LoVo (cell line): Measurements from ENCODE around the gene DNAJB4.
"Not testable (repeated sequence)": the region's sequence is repeated elsewhere in the genome, so short reads cannot be mapped to it uniquely, and the experiment has no call there.

Experiments used
- DNase-seq: peaks from one replicate; pipeline ENCODE4 v3.0.0-alpha.2; 2016; ENCODE audit warnings: low spot score

Gene DNAJB4

DNA sequence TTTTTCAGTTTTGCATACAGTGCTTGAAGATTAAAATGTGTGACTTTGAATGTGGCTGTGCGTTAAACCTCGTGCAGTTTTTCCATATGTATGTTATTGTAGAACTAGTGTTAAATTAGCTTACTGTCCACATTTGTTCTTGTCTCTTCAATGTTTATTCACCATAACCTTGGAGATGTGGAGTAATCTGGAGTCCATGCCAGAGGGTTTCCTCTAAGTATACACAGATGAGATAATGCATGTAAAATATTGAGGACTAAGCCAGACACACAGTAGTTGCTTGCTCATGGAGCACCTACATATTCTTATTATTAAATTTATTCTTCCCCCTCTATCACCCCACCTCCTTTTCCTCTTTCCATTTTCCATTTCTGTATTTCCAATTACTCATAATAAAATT is 33.3 kb downstream of the DNAJB4 start:
- no peak for DNase-seq

DNA sequence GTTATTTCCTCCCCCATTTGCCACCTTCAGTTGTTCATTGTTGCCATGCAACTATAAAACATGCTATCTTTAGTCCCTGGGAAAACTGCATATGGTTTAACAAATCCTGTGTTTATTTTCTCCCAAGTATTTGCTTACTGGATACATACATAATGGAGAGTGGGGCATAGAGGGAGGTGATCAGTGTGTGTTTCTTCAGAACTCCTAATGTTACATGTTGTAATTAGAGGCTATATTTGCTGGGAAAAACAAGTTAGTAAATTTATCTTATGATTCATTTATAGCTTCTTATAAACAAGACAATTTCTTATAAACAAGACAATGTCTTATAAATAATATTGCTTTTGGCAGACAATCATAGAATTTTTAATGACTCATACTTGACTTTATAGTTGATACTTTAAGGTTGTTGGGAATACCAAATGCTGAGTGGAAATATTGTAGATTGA is 33.8 kb downstream of the DNAJB4 start:
- peak; percentile 9 for DNase-seq

DNA sequence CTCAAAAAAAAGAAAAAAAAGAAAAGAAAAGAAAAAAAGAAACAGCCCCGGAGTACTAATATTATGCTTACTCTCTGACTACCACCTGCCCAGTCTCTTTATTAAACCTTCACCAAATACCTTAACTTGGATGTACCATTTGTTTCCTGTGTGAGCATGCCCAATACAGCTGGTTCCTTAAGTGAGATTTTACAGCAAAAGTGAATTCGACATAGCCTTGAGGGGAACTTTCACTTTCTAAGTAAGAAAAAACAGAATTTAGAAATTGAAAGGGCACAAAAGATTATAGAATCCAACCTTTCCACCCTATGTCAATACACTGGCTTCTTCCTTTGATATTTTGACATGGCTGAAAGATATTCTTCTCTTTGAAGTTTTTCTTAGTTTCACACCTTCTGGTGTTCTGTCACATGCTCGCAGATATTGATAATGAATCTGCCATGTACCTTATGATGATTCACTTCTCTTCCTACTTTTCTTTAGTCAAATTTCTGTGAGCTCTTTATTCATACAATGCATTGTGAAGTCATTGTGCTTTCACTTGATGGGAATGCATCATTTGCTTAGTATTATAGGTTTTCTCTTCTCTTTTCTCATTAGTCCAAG is 35.8 kb downstream of the DNAJB4 start:
- DNase-seq = no peak

DNA sequence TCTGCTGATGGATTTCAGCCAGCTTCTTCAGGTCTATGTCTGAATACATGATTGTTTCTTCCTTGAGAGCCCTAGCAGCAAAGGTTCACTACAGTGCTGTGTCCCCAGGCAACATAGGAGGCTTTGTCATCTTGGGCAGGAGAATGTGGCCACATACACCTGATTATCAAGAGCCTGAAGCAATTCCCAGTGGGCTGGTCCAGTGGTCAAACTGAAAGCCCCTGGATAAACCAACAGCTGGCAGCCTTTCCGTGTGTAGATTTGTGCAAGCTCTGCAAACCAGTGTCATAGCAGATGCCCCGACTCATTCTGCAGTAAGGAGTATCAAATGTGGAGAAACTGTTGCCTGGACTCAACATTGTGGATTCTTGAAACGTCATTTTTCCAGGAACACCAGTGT is 38.7 kb downstream of the DNAJB4 start:
- no peak for DNase-seq

DNA sequence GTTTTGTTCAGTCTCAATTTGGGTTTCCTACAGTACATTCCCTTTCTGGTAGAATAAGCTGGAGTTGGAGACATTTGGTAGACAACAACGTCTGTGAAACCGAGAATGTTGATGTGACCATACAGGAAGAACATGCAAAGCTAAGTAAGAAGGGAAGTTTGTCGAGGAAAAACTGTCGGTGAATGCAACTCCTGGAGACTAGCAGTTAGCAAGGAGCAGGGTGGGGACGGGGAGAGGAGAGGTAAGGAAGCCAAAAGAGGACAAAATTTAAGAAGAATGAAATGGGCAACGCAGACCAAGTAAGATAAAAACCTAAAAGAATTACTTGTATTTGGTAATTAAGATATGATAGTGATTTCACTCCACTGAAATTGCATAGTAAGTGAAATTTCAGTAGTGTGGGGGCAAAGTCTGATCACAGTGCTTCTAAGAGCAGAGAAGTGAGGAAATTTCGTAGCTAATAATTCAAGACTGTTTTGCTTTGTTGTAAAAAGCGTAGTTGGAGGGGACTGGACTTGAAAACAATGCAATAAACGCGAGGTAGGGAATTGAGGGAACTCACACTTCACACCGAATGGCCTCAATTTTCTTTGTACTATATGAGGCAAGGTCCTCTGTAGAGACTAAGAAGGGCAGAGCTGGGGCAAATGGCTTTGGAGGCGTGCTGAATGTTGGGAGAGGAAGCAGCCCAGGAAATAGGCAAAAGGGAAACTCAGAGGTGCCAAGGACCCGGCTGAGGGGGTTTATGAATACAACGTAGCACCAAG is 40.2 kb downstream of the DNAJB4 start:
- DNase-seq = no peak

DNA sequence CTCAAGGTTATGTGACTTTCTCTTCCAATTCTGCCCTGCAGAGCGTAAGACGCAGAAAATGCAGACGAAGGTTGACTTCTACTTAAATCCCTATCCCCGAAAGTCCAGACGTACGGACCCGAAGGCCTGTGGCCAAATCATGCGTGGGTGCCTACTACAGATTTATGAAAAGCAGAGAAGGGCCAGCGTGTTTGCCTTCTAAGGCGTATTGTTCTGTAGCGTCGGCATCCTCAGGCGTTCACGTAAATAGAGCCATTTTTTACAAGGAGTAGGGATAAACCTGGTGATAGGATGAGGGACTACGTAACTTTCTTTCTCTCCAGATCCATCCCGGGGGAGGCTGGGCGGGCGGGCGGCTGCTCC is 40.8 kb downstream of the DNAJB4 start:
- no peak for DNase-seq

DNA sequence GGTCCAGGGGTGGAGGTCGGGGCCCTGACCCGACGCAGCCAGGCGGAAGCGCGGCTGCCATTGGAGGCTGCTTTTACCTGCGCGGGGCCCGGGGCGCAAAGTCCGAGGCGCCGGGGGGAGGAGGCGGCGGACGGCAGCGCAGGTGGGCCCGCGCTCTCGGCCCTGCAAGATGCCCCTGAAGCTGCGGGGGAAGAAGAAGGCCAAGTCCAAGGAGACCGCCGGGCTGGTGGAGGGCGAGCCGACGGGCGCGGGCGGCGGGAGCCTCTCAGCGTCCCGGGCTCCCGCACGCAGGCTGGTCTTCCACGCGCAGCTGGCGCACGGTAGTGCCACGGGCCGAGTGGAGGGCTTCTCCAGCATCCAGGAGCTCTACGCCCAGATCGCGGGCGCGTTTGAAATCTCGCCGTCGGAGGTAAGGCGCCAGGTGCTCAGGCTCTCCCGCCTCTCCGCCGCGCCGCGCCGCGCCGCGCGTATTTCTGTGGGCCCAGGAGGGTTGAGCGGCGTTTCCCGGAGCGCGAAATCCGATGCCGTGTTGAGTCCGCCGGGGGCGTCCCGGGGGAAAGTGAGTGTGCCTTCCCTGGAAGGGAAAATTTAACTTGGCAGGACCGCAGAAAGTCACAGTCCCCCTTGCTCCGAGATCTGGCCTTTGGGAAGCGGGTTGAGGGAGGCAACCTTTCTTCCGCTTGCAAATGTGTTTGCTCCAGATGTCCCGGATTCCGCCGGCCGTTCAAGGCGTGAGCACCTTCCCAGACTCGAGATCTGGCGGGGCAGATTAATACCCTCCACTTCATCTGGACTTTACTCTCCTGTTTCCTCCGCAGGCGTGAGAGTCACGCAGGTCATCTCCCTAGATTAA is 41.4 kb downstream of the DNAJB4 start, which contains the start of gene GIPC2:
Gene GIPC2 (plus strand): TSS at position 41 of the 853 bp plus-strand sequence. CDS start 129 bp downstream, at position 170.
- DNase-seq = peak; percentile 43

DNA sequence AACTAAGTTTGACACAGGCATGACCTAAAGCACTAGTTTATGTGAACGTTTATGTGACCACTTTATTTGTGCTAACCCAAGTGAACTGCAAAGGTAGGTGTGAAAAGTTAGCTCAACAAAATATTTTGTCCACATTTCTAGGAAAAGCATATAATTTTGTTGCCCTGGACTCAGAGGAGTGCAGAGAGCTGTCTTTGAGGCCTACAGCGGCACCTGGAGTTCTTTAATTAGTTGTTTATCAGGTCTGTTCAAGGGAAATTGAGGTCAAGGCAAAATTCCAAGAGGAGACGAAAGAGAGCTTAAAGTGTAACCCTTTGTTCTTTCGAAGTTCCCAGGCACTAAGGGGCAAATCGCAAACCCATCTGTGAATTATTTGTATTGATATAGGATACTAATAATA is 42.4 kb downstream of the DNAJB4 start:
- DNase-seq = no peak

DNA sequence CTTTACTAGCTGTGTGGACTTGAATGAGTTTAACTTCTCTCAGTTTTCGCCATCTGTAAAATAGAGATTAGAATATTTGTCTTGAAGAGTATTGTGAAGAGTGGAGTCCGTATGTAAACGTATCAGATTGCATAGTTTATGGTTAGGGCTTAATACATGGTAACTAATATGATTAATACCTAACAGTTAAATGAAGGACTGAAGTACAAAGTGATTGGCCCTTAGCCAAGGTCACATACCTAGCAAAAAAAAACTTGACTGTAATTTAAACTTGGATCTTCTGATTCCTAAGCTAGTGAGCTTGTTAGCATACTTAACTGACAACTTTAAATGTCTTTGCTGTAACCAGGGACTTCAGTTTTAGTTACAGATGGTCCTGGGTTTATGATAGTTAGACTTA is 42.9 kb downstream of the DNAJB4 start:
- no peak for DNase-seq

DNA sequence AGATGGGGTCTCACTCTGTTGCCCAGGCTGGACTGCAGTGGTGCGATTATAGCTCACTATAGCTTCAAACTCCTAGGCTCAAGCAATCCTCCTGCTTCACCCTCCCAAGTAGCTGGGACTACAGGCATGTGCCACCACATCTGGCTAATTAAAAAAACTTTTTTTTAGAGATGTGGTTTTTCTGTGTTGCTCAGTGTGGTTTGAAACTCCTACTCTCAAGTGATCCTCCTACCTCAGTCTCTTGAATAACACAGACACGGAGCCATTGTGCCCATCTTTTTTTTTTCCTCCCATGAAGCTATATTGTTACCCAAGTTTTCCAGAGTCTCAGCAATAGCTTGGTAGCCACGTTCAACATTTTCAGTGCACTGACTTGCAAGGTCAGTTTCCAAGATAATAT is 43.7 kb downstream of the DNAJB4 start:
- no peak for DNase-seq

DNA sequence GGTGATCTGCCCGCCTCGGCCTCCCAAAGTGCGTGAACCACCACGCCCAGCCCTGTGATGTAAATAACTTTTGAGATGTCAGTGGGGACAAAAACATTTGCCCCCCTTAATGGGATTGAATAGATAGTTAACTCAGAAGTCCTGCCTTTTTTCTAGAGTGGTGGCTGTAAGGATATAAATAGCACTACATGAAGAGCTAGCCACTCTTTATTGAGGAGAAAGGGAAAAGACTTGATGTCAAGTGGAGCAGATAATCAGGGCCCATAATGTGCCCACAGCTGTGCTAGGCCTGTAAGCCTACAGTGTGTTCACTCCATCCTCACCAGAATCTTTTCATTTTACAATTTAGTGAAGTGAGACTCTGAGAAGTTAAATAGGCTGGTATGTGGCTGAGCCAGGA is 44.7 kb downstream of the DNAJB4 start:
- DNase-seq = no peak

DNA sequence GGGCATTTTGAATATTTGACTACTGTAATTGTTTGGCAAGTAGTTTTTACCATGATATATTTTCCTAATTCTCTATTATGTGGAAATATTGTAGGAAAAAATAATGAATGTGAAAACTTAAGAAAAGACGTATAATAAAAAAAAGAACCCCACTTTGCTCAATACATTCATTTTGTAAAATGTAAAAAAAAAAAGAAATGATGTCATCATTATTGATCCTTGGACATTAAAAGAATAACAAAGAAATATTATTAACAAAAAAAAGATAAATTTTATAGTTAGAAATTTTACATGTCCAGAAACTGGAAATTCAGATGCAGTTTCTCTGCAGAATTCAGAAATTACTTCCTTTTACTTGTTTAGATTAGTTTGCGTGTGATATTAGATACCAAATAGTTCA is 46.3 kb downstream of the DNAJB4 start:
- DNase-seq = no peak

DNA sequence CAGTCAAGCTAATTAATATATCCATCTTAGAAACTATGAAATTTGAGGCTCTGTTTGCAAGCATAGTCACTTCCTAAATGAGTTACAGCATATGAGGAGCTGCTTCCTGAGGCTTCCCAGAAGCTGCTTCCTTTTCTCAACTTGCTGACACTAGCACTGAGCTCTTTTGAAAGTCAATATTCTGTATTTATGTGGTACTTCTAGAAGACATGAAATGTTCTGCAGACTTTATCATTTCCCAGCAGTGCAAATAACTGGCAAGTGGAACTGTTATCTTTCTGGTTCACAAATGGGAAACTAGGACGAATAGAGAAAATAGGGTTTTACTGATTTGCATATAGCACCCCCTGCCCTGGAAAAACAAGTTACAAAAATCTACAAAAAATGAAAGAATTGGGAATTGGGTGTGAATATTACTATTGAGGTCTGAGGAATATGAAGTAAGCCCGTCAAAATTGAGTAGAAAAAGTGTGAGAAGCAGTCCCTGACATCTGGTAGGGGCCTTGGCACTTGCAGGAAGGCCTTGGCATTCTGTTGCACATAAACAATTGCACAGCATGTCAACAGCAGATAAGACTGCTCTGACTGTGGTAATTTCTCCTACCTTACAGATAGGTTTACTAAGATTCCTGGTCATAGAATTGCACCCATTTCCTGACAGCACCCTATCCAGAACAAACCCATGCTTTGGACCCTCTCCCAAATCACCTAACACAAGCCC is 48.1 kb downstream of the DNAJB4 start:
- no peak for DNase-seq

DNA sequence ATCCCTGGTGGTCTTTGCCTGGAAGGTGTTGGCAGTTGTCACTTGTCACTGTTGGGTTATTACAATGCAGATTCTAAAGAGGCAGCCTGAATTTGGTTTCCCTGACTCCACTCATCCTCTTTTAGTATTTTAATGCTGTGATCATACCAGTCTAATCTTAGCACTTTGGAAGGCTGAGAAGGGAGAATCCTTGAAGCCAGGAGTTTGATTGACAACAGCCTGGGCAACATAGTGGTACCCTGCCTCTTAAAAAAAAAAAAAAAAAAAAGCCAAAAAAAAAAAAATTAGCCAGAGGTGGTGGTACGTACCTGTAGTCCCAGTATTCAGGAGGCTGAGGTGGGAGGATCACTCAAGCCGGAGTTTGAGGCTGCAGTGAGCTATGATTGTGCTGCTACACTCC is 48.8 kb downstream of the DNAJB4 start:
- no peak for DNase-seq

DNA sequence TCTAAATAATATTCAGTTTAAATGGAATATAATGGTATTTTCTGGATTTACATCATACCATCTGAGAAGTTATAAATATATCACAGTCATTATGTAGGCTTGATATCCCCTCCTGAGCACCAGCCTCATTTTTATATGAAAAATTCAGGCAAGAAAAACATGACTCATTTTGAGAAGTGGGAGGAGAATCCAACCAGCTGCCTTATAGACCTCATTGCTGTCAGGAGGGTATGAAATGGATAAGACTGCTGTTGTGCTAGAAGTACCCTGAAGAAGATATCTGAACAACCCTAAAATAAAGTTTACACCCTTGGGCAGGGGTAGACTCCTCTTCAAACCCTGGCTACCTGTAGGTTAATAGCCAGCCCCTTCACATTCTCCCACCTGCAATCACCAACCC is 49.8 kb downstream of the DNAJB4 start:
- DNase-seq = no peak

DNA sequence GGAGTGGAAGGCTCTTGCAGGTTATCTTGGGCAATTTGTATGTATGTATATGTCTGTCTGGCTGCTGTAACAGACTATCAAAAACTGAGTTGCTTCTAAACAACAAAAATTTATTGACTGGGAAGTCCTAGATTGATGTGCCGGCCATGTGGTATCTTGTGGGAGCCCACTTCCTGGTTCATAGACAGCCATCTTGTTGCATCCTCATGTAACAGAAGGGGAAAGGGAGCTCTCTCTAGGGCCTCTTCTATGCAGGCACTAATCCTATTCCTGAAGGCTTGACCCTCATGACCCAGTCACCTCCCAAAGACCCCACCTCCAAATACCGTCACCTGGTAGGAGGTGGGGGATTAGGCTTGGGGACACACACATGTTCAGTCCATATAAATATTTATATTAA is 50.2 kb downstream of the DNAJB4 start:
- no peak for DNase-seq

DNA sequence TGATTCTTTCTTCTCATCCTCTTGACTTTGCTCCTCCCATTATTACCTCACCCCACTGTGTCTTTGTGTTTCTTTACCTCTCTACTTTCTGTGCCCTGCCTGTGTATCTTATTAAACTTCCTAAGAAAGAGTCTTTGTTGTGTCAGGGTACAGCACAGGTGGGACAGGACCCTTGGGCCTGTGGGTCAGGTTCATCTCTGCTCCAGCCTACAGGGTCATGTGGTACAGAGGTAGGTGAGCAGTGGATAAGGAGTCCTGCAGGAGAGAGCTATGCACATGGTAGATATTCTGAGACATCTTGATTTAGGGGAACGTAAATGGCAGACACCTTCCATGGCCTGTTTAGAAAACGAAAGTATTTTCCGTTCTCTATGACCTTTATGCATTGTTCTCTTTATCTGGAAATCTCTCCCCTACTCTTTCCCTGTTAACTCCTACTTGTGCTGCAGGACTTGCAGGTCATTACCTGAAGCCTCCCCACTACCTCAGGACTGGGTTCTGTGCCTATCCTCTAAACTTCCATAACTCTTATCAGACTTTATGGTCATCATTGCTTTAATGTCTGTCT is 50.9 kb downstream of the DNAJB4 start:
- DNase-seq = no peak

DNA sequence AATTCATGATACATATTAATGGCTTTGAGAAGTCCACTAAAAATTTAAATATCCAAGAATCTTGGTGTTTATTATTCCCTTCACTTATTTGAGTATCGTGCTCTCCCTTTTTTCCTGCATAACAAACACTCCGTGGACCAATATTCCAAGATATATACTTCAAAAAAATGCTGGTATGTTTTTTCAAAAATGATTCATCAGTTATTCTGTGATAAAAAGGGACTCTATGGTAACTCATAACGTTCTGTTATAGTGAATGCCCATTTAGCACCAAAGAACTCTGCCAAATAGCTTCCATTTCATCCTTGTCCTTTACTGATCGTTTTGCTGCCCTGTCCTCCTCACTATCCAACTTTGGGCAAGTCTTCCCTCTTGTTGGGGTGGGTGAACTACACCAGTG is 53.9 kb downstream of the DNAJB4 start:
- DNase-seq = no peak

DNA sequence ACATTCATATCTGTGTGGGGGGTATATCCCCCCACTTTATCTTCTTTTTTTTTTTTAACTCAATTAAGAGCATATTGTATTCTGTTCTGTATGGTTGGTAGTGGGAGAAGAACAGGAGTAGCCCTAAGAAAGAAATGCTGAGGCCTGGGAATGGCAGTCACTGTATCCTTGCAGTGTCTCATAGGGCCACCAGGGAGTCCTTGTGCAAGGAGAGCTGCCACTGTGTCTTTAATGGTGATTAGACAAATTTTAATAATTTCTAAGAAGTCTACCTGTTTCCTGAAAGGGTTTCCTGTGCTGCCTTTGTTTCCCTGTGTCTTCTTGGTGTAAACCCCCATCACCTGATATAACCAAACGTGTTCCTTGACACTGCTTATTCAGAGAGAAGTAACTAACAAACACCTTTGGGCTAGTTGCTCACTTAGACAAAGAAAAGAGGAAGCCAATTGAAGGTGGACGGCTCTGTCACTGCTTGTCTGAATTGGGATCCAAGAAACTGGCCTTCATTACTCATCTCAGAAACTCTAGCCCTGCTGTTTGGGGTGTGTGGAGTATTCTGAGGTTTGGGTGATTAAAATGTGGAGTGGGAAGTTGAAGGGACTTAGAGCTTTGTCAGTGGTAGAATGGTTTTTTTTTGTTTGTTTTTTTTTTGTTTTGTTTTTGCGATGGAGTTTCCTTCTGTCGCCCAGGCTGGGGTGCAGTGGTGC is 56.3 kb downstream of the DNAJB4 start:
- DNase-seq = no peak

DNA sequence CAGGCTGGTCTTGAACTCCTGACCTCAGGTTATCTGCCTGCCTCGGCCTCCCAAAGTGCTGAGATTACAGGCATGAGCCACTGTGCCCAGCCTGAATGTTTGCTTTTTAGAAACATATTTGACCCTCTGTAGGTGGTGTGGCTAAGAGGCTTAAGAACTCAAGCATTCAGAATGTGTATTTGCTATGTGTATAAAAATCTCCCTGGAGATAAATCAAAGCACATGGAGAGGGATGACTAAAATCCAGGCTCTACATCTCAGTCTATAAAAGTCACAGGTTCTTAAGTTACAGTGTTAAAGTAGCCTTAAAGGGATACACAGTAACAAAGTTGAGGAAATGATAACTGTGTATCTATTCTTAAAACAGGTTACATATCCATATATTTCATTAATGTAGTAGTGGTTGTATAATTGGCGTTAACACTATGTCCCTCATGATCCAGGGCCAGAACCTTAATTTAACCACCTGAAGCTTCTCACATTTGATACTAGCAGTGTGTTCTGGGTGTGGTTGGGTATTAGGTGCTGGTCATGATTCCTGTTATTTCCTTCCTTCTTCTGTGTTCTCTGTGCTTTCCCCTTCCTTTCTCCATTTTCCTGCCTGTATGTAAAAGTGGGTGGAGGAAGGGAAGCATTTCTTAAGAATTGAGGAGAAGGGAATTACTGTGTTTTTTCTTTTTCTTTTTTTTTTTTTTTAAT is 57.2 kb downstream of the DNAJB4 start:
- no peak for DNase-seq

DNA sequence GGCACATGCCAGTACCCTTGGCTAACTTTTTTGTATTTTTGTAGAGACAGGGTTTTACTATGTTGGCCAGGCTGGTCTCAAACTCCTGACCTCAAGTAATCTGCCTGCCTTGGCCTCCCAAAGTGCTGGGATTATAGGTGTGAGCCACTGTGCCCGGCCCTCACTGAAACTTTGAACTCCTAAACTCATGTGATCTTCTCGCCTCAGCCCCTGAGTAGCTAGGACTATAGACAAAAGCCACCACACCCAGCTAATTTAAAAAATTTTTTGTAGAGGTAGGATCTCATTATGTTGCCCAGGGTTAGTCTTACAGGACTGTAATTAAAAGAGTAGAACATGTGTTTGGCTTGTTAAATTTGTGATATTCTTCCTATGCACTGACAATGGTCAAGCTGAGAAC is 60.1 kb downstream of the DNAJB4 start:
- not testable (repeated sequence) for DNase-seq
